GM21619 (cell line): ENCODE data around the gene GPATCH8.

Experiments
- ATAC-seq: cut with Tn5 transposase; IDR thresholded peaks from one replicate; pipeline ENCODE4 v1.9.1; 2021; ENCODE audit not compliant: unreplicated experiment

Gene GPATCH8

GRCh38 chr17:44464037-44464436 lies 39.2 kb downstream of the GPATCH8 start:
- ATAC-seq = no peak

- ATAC-seq = no peak
These were observed 51.4 kb downstream of the GPATCH8 start for GRCh38 chr17:44451832-44452231.

GRCh38 chr17:44451016-44451627 lies 52.1 kb downstream of the GPATCH8 start:
- ATAC-seq = no peak

- no peak for ATAC-seq
These were observed 54.8 kb downstream of the GPATCH8 start for GRCh38 chr17:44448412-44448811.

- ATAC-seq = no peak
These were observed 58.5 kb downstream of the GPATCH8 start for GRCh38 chr17:44444735-44445105.

GRCh38 chr17:44442806-44443205 lies 60.4 kb downstream of the GPATCH8 start:
- ATAC-seq = no peak

GRCh38 chr17:44439168-44439567 lies 64.0 kb downstream of the GPATCH8 start:
- ATAC-seq = no peak

GRCh38 chr17:44438636-44439035 lies 64.6 kb downstream of the GPATCH8 start:
- ATAC-seq = no peak

GRCh38 chr17:44436336-44436735 lies 66.9 kb downstream of the GPATCH8 start:
- ATAC-seq = no peak

GRCh38 chr17:44432254-44433157 lies 70.7 kb downstream of the GPATCH8 start:
- no peak for ATAC-seq

GRCh38 chr17:44424828-44425461 lies 78.3 kb downstream of the GPATCH8 start:
- ATAC-seq = no peak

- ATAC-seq = no peak
These were observed 85.7 kb downstream of the GPATCH8 start for GRCh38 chr17:44417553-44417952.

- no peak for ATAC-seq
These were observed 86.5 kb downstream of the GPATCH8 start for GRCh38 chr17:44416558-44417289.

GRCh38 chr17:44414394-44415155 lies 88.6 kb downstream of the GPATCH8 start:
- no peak for ATAC-seq

GRCh38 chr17:44409309-44410028 lies 93.7 kb downstream of the GPATCH8 start:
- ATAC-seq = no peak

GRCh38 chr17:44408786-44409185 lies 94.4 kb downstream of the GPATCH8 start:
- no peak for ATAC-seq

- ATAC-seq = no peak
These were observed 100.5 kb downstream of the GPATCH8 start for GRCh38 chr17:44402564-44403172.

- no peak for ATAC-seq
These were observed 102.9 kb downstream of the GPATCH8 start for GRCh38 chr17:44400226-44400847.
